ENCODE data around the gene SMURF1. TPM values are rescaled to one million over a fixed set of nuclear protein-coding genes. Genes with fewer than 3 reads are reported as not detected.

Gene SMURF1
- total and polyA plus RNA-seq, 2 experiments from 2014 or later, result 6.8 to 19.1 TPM

DNA sequence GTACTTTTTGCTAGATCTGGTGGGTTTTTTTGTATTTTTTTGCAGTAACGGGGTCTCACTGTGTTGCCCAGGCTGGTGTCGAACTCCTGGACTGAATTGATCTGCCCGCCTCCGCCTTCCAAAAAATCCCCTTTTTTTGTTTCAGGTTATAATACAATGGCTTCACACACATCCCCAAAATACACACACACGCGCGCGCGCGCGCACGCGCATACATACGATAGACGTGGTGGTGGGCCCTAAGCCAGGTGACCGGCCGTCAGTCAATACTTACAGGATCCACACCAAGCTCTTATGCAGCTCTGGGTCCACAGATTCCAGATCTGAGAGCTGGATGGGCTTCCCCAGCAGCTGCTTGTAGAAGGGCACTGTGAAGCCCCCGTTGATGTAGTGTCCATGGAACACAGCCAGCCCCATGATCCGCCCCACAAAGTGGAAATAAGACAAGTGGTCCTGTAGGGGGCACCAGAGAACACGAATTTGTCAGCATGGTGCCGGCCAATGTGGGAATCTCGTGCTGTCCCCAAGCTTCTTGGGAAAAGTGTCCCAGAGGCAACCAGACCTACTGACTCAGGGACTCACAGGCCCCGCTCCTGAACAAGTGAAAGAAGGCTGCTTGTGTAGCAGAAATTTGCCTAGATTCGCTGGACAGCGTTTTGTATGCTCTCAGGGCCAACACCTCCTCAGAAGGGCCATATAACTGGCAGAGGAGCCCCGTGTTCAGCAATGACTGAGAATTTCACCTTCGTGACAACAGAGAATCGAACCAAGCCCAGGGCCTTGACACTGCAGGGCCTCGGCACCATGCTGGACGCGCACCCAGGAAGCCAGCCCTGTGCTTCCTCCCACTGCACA is 103.6 kb downstream of the SMURF1 start:
- no peaks in the 10 kb centered on the region for H3K9me3 ChIP-seq (ENCODE audit: low read depth)
- H3K4me3 ChIP-seq, result no peak overlapping the region
- in situ Hi-C loops (cut with MboI), result loop anchor here (5.0 kb wide), 1 partner anchor 272 kb away; no protein-coding TSS in a partner anchor
- 0 out of 2 replicates have a peak, but pooled peaks cover 4% of the 10 kb centered on the region for H4K20me1 ChIP-seq (ENCODE audit: insufficient read depth)
- H3K4me1 ChIP-seq (ENCODE audit: insufficient read depth), result 0 out of 2 replicates have a peak, but pooled peaks cover 3% of the 10 kb centered on the region
- peak overlapping the region; percentile 20; the same call in 1 of the 2 replicates for H3K9ac ChIP-seq
- H3K27ac ChIP-seq, result peak overlapping the region; percentile 21; the same call in 1 of the 2 replicates
- DNase-seq, result peak; percentile 88
- H3K36me3 ChIP-seq (ENCODE audit: low read depth), result peaks cover 46% of the 10 kb centered on the region; the same call in 1 of the 2 replicates
- no peak overlapping the region for H3K4me2 ChIP-seq (ENCODE audit: unreplicated experiment)
- H2AFZ ChIP-seq, result no peak overlapping the region
- no peaks in the 10 kb centered on the region for H3K27me3 ChIP-seq (replicated peaks; ENCODE audit: insufficient read depth)
- H3K79me2 ChIP-seq (ENCODE audit: insufficient read depth), result peaks cover 23% of the 10 kb centered on the region; the same call in 1 of the 2 replicates
- H3K9me2 ChIP-seq (ENCODE audit: insufficient read depth), result no peaks in the 10 kb centered on the region
- WGBS, 2 experiments (ENCODE audit: low coverage in 1 of 2, low lambda C conversion rate in 2 of 2, missing lambda C conversion rate in 2 of 2), result 64 to 65% methylated on average over 30 to 31 of the region's 31 CpGs
- TF ChIP-seq EZH2phosphoT487 (IDR thresholded peaks at IDR 0.05; ENCODE audit: insufficient read depth, low read depth), result no peak
- no peak for TF ChIP-seq EZH2 (IDR thresholded peaks at IDR 0.05; ENCODE audit: insufficient read depth, poor library complexity, severe bottlenecking)
- peaks cover 45% of the 10 kb centered on the region for H3F3A ChIP-seq (ENCODE audit: insufficient read depth)

- Histone ChIP-seq H3F3A (ENCODE audit: insufficient read depth) (peaks cover 45% of the 10 kb centered on the region), H3K27me3 (replicated peaks; ENCODE audit: insufficient read depth) (no peaks in the 10 kb centered on the region), H3K4me1 (ENCODE audit: insufficient read depth) (0 out of 2 replicates have a peak, but pooled peaks cover 3% of the 10 kb centered on the region), H3K4me3 (no peak overlapping the region), H3K9me2 (ENCODE audit: insufficient read depth) (no peaks in the 10 kb centered on the region), H2AFZ (no peak overlapping the region), H3K79me2 (ENCODE audit: insufficient read depth) (peaks cover 23% of the 10 kb centered on the region; the same call in 1 of the 2 replicates), H3K9ac (no peak overlapping the region), H3K27ac (no peak overlapping the region), H3K36me3 (ENCODE audit: low read depth) (peaks cover 39% of the 10 kb centered on the region; the same call in 1 of the 2 replicates), H4K20me1 (ENCODE audit: insufficient read depth) (0 out of 2 replicates have a peak, but pooled peaks cover 4% of the 10 kb centered on the region), H3K4me2 (ENCODE audit: unreplicated experiment) (no peak overlapping the region), H3K9me3 (ENCODE audit: low read depth) (no peaks in the 10 kb centered on the region)
- DNase-seq, result no peak
- WGBS, 2 experiments (ENCODE audit: low coverage in 1 of 2, low lambda C conversion rate in 2 of 2, missing lambda C conversion rate in 2 of 2), result 83 to 84% methylated on average over 8 of the region's 8 CpGs
- in situ Hi-C loops (cut with MboI), result no loop called here
- TF ChIP-seq EZH2 (IDR thresholded peaks at IDR 0.05; ENCODE audit: insufficient read depth, poor library complexity, severe bottlenecking) (no peak), EZH2phosphoT487 (IDR thresholded peaks at IDR 0.05; ENCODE audit: insufficient read depth, low read depth) (no peak)
Observed at GRCh38 chr7:99039384-99039891, 104.5 kb downstream of the SMURF1 start.

DNA sequence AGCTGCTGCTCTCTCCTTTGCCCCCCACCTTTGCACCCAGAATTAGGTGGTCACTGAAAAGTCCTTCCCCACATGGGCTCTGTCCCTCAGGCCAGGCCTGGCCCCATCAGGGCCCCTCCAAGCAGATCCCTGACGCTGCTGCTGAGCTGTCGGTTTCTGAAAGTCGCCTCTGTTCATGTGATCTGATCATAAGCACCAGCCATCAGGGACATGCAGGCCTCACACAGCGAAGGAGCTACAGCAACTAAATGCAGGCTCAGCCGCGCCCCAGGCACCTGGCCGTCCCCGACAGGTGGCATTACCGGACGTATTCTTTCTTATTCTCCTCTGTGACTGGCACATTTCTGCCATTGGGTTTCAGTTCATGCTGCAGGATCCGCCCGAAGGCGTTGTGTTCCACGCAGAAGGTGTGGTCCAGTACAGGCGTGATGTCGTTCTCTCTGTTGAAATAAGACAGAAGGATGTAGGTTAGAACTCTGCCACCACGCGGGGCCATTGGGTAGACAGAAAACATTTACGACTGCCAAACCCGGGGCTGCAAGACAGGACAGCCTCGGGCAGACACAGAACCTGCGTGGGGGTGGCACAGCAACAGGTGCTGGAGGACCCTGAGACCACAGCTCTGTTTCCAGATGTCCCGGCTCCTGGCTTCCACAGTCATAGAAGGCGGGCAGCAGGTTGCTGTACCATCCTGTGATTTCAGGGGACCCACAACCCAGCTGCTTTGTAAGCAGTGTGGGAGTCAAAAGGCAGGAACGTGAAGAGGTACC is 105.6 kb downstream of the SMURF1 start:
- 91 to 93% methylated on average over 25 of the region's 25 CpGs for WGBS, 2 experiments (ENCODE audit: low coverage in 1 of 2, low lambda C conversion rate in 2 of 2, missing lambda C conversion rate in 2 of 2)
- Histone ChIP-seq H3K27ac (no peak overlapping the region), H3K9me3 (ENCODE audit: low read depth) (no peaks in the 10 kb centered on the region), H3F3A (ENCODE audit: insufficient read depth) (peaks cover 37% of the 10 kb centered on the region), H4K20me1 (ENCODE audit: insufficient read depth) (0 out of 2 replicates have a peak, but pooled peaks cover 4% of the 10 kb centered on the region), H3K79me2 (ENCODE audit: insufficient read depth) (peaks cover 17% of the 10 kb centered on the region; the same call in 1 of the 2 replicates), H3K9me2 (ENCODE audit: insufficient read depth) (no peaks in the 10 kb centered on the region), H3K4me2 (ENCODE audit: unreplicated experiment) (no peak overlapping the region), H3K36me3 (ENCODE audit: low read depth) (peaks cover 36% of the 10 kb centered on the region; the same call in 1 of the 2 replicates), H2AFZ (no peak overlapping the region), H3K27me3 (replicated peaks; ENCODE audit: insufficient read depth) (no peaks in the 10 kb centered on the region), H3K4me1 (ENCODE audit: insufficient read depth) (0 out of 2 replicates have a peak, but pooled peaks cover 3% of the 10 kb centered on the region), H3K4me3 (no peak overlapping the region), H3K9ac (no peak overlapping the region)
- no peak for DNase-seq
- in situ Hi-C loops (cut with MboI), result no loop called here
- no peak for TF ChIP-seq EZH2phosphoT487 (IDR thresholded peaks at IDR 0.05; ENCODE audit: insufficient read depth, low read depth)
- TF ChIP-seq EZH2 (IDR thresholded peaks at IDR 0.05; ENCODE audit: insufficient read depth, poor library complexity, severe bottlenecking), result no peak

Measured in GM23248 (cell line).